Activated T-cell treated with anti-CD3 and anti-CD28 coated beads for 48 hours (primary cell): Measurements from ENCODE around the gene PIP4K2B.
A peak's percentile ranks its signal among the peaks of the same experiment; 100 is the strongest.
"Not testable (repeated sequence)": the region's sequence is repeated elsewhere in the genome, so short reads cannot be mapped to it uniquely, and the experiment has no call there.

Source experiments
- DNase-seq: peaks from one replicate; pipeline ENCODE4 v3.0.0-alpha.2; 2020; ENCODE audit warnings: low read depth

PIP4K2B gene

GRCh38 chr17:38799501-38800236 is at the start of gene PIP4K2B:
TSS of gene PIP4K2B (minus strand) at chr17:38799556. CDS start at chr17:38799424, 132 bp downstream.
- peak; percentile 87 for DNase-seq

GRCh38 chr17:38848557-38848891 is 49.2 kb upstream of the PIP4K2B start:
- DNase-seq = no peak

DNA sequence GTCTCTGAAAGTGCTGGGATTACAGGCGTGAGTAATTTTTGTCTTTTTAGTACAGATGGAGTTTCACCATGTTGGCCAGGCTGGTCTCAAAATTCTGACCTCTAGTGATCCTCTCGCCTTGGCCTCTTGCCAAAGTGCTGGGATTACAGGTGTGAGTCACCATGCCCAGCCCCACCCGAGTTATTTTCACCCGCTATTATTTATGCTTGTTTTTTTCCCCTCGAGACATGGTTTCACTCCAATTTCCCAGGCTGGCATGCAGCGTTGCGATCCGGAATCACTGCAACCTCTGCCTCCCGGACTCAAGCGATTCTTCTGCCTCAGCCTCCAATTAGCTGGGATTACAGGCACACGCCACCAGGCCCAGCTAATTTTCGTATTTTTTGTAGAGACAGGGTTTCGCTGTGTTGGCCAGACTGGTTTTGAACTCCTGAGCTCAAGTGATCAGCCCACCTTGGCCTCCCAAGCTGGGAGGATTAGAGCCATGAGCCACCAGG is 45.0 kb upstream of the PIP4K2B start:
- DNase-seq = no peak

DNA sequence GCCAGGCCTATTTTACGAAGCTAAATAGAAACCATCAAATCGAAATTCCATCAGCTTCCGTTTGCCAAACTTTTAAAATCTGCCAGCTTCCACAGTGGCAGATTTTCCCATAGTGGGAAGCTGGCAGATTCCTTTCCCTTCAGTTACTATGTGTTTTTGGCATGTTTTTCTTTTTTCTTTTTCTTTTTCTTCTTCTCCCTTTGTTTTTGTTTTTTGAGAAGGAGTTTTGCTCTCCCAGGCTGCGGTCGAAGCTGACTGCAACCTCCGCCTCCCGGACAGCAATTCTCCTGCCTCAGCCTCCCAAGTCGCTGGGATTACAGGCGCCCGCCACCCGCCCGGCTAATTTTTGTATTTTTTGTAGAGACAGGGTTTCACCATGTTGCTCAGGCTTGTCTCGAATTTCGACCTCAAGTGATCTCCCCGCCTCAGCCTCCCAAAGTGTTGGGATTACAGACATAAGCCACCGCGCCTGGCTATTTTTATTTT is 26.4 kb upstream of the PIP4K2B start:
- DNase-seq = no peak

DNA sequence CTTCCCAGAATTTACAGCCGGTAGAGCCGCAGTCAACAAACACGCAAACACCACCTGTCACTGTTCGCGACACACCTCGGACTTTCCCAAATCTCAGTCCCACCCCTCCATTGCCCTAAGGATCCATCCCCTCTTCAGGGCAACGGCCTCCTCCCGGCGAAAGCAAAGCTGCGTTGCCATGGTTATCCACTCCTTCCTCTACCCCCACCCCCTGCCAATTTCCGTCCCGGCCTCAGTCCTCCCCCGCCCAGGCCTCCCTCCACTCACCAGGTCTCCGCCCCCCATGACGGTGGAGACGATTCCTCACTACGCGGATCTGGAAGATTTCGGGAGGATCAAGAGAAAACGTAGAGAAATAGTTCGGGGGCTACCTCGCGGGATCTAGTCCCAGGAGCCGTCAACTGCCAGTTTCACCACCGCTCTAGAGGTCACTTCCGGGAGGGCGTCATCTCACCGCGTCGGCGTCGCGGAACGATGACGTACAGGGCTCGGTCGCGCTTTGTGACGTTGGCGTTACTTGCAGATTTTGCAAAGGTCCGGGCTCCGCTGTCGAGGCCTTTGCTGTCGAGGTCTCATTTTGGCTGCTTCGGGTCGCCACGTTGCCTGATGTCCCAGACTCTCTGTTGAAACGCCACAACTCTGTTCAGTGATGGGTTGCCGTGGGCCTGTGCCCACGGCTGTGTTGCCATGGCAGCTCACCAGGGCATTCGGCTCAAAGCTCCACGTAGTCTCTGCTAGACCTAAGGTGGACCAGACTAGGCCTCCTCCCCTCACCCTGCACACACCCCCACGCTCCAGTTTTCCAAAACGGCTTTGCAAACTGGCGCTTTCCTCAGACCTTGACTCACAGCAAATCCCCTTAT is 25.8 kb upstream of the PIP4K2B start, which contains the start of gene CWC25:
TSS of gene CWC25 (minus strand) at position 423 of the 863 bp plus-strand sequence. CDS start at position 285, 138 bp downstream.
- DNase-seq = peak; percentile 96

- DNase-seq = peak; percentile 4
These were observed 16.3 kb upstream of the PIP4K2B start for GRCh38 chr17:38815576-38816193.

- no peak for DNase-seq
These were observed 10.5 kb upstream of the PIP4K2B start for GRCh38 chr17:38809828-38810227.

- no peak for DNase-seq
These were observed 943 bp upstream of the PIP4K2B start for GRCh38 chr17:38800237-38800760.

DNA sequence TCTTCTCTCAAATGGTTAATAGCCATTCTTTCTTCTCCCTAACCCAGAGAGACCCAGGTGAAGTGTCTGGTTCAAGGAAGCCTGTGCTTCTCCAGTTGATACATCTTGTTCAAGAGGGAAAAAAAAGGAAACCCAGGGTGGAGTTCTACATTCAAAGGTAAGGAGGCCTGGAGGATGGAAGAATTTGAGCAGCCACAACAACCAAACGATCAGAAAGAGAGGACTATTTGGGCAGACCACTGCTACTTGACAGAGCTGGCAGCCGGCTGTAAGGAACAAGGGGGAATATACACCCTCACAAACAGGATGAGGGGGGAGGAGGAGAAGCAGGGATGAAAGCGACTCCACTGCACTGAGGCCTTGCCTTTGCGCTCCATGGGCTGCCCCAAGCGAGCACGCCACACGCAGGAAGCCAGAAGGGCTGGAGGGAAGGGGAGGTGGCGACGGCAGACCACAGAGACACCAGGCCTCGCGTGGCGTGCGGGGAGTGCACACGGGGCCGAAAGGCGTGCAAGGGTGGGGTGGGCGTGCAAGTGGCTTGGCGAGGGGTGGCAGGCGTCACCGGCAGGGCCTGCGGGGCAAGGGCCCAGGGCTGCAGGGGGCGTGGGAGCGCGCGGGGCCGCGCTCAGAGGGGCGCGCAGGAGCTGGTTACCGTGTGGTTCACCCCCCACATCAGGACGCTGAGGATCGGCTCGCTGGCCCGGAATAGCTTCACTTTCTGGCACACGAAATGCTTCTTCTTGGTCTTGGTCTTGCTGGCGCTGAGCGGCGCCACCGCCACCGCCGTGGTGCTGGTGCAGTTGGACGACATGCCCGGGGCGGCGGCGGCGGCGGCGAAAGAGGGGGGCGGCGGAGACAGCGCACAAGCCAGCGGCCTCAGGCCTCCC is 499 bp downstream of the PIP4K2B start:
- peak; percentile 43 for DNase-seq

DNA sequence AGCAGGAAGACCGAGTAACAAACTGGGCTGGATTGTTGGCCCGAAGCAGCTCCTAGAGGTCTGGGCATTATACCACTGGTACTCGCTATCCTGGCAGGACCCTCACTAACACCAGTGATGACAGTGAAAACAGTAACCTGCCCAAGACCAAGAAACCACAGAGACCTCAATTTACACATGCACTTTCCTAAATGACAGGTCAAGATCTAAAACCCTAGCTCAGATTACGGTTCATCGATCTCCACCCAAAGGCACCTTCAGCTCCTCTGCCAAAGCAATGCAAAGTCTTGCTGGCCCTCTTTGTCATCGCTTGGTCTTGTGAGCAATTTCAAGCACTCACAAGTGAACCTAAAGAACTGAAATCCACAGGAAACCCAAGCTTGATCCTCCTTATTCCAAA is 1.5 kb downstream of the PIP4K2B start:
- no peak for DNase-seq

- no peak for DNase-seq
These were observed 2.2 kb downstream of the PIP4K2B start for GRCh38 chr17:38797158-38797490.

- DNase-seq = no peak
These were observed 2.8 kb downstream of the PIP4K2B start for GRCh38 chr17:38796451-38797157.

GRCh38 chr17:38794221-38794620 is 5.1 kb downstream of the PIP4K2B start:
- no peak for DNase-seq

GRCh38 chr17:38791162-38791561 is 8.2 kb downstream of the PIP4K2B start:
- no peak for DNase-seq

- not testable (repeated sequence) for DNase-seq
These were observed 9.1 kb downstream of the PIP4K2B start for GRCh38 chr17:38790148-38790707.

DNA sequence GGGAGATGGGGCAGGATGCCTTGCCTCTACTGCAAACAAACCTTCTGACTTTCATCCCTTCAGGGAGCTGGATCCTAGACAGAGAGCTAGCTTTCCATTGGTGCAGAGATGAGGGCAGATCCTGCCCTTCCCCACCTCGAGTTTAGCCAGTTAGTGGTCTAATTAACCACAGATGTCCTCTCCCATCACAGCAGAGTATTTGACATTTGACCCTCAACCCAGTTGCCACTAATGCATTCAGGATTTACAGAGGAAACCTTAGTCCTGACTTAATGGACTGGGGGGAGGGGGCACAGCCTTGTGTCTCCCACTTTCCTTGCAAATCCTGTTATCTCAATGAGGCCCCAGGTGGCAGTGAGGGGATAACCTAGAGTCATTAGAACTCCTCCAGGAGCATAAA is 10.2 kb downstream of the PIP4K2B start:
- DNase-seq = no peak

DNA sequence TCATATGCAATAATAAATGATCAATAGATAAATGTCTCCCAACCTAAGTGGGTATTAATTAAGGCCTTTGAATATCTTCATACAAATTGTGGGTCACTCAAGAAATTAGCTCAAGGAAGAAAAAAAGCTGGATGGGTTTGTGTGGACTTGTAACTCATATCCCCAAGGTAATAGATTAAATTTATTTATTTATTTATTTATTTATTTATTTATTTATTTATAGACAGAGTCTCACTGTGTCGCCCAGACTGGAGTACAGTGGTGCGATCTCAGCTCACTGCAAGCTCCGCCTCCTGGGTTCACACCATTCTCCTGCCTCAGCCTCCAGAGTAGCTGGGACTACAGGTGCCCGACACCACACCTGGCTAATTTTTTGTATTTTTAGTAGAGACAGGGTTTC is 11.4 kb downstream of the PIP4K2B start:
- not testable (repeated sequence) for DNase-seq

DNA sequence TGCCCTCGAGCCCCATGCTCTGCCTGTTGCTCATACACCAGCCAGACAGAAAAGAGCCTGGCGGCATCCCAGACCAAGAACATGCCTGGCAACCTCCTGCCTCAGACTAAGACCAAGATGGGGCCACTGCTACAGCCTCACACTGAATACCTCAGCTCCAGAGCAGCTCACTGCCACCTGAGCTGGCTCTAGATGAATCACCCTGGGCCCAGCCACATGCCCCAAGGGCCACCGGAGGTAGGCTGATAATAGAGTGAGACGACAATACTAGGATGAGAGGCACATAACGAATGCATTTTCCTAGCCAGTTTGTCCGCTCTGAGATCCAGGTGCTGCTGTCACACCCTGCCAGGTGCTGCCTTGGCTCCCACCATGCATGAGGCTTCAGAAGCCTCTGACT is 13.0 kb downstream of the PIP4K2B start:
- no peak for DNase-seq

GRCh38 chr17:38783227-38783626 is 16.1 kb downstream of the PIP4K2B start:
- no peak for DNase-seq
